Activated T-helper 1 cell treated with anti-CD3 and anti-CD28 coated beads, Interleukin-12 subunit alpha, Interleukin-12 subunit beta, Interleukin-2, Interleukin-4 antibody, amounts not matched to agents 30 ng/mL and 10 ng/mL and 1 ng/mL, durations not matched to agents 14 hours and 24 hours and 36 hours (primary cell): ENCODE data around the gene ZNF468. TPM values are rescaled to one million over a fixed set of nuclear protein-coding genes. Genes with fewer than 3 reads are reported as not detected.
"Not testable (repeated sequence)": the region's sequence is repeated elsewhere in the genome, so short reads cannot be mapped to it uniquely, and the experiment has no call there.

Source experiments
- DNase-seq: peaks from one replicate; pipeline ENCODE4 v3.0.0; 2021; ENCODE audit warnings: low spot score
- H3K27ac Mint-ChIP-seq: one replicate; pipeline ENCODE4 v1.8.0; 2021; ENCODE audit warnings: mild to moderate bottlenecking, mixed read lengths
- H3K27me3 Mint-ChIP-seq: one replicate; pipeline ENCODE4 v1.8.0; 2022; ENCODE audit warnings: mild to moderate bottlenecking, moderate library complexity, mixed read lengths; ENCODE audit not compliant: insufficient read depth
- H3K36me3 Mint-ChIP-seq: one replicate; pipeline ENCODE4 v1.8.0; 2021; ENCODE audit warnings: low read depth, mixed read lengths
- H3K4me1 Mint-ChIP-seq: one replicate; pipeline ENCODE4 v1.8.0; 2021; ENCODE audit warnings: low read depth, mixed read lengths
- H3K4me3 Mint-ChIP-seq: one replicate; pipeline ENCODE4 v1.8.0; 2021; ENCODE audit warnings: mild to moderate bottlenecking, moderate library complexity, mixed read lengths
- H3K9me3 Mint-ChIP-seq: one replicate; pipeline ENCODE4 v1.8.0; 2021; ENCODE audit warnings: mixed read lengths
- intact Hi-C: fragments of 100-400 bp; cut with micrococcal nuclease; formaldehyde crosslinking; loops from one replicate; pipeline ENCODE4 v1.15.1; 2024
- total RNA-seq: library from RNA; stranded (reverse); gene quantifications from 2 replicates; pipeline ENCODE4 v1.2.3, GENCODE V29; 2022

The ZNF468 gene
- total RNA-seq, result 16.9 and 18.6 TPM in 2 replicates

DNA sequence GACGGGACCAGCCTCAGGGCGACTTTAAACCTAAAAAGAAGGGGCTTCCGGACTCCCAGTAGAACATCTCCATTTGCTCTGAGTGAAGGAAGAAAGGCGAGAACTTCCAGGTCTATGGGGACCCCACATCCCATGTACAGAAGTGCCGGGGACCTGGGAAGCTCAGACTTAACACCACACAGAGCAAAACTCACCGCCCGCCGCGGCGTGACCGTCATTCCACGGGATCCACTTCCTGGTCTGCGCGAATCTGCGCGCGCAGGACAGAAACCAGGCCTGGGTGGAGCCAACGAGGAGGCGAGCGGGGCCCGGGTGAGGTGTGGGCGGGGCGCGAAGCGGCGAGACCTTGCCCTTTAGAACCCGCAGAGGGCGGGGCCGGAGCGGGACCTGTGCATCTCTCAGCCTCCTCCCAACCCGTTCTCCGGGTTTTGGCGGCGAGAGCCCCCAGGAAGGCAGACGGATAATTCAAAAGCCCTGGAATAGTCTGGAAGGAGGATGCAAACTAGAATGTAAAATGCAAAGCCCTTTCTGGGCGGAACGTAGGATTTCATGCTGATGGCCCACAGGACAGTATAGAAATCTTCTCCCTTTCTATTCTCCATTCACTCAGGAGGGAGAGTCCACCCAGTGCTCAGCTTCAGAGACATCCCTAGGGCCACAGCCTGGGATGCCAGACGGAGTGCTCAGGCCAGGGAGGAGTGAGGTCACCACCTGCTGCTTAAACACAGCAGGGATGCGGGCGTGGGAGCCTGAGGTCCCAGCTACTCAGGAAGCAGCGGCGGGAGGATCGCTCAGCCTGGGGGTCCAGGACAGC, at the start of gene ZNF468:
Gene ZNF468, minus strand, starts transcription at position 242 of the 814 bp plus-strand sequence. CDS start 3,347 bp downstream, outside the sequence.
- Mint-ChIP-seq H3K9me3 (peaks cover 39% of the 10 kb centered on the region), H3K27ac (peak within 1 kb of the TSS; percentile 81), H3K4me3 (peak within 1 kb of the TSS; percentile 92), H3K4me1 (peaks cover 22% of the 10 kb centered on the region), H3K36me3 (peaks cover 28% of the 10 kb centered on the region)
- intact Hi-C loops, result loop anchor here (1.0 to 2.0 kb wide), 5 partner anchors 40 to 246 kb away; partner anchors contain the start of genes ZNF160, ZNF320, ZNF611 and ZNF816
- H3K27me3 Mint-ChIP-seq, result not testable (repeated sequence)
- DNase-seq, result peak; percentile 73

DNA sequence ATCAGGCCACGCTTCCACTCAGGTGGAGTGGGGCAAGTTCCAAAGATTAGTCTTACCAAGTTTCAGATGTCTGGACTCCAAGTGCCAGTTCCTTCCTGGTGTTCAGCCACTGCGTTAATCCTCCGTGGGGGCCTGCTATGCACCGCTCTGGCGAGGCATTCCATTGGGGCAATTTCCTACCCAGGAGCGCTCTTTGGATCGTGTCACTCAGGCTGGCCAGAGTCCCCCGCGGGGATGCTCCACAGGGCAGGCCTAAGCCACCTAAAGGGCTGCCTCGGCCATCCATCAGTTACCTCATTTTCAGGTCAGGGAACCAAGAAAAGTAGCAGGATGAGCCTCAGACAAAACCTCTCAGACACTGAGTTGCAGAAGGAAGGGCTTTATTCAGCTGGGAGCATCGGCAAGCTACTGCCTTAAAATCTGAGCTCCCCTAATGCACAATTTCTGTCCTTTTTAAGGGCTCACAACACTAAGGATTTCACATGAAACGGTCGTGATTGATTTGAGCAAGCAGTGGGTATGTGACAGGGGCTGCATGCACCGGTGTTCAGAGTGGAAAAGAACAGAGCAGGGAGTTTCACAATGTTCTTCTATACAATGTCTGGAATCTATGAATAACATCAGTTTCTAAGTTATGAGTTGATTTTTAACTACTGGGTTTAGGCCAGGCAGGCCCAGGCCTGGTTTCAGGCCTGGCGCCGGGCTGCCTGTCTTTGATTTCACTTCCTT, 46.8 kb upstream of the ZNF468 start:
- H3K27ac Mint-ChIP-seq, H3K27me3 Mint-ChIP-seq, H3K4me1 Mint-ChIP-seq, H3K4me3 Mint-ChIP-seq, intact Hi-C loops, DNase-seq: not testable (repeated sequence)
- peaks cover 36% of the 10 kb centered on the region for H3K9me3 Mint-ChIP-seq
- peaks cover 28% of the 10 kb centered on the region for H3K36me3 Mint-ChIP-seq

DNA sequence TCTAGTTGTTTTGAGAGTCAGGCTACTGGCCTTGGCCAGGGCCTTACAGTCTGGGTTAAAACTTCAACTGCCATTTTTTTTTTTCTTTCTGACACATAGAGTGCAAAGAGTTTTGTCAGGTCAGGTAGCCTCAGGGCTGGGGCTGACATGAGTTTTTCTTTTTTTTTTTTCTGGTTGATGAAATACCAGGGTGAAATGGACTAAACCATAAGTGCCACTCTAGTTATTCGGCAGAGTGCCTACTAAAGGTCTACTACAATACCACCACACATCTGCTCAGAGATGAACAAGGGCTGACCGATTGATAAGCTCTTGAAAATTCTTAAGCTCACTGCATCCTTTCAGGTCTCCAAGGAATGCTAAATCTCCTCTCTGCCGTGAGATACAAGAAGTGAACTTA, 44.4 kb upstream of the ZNF468 start:
- no peaks in the 10 kb centered on the region for H3K4me1 Mint-ChIP-seq
- no peak overlapping the region for H3K4me3 Mint-ChIP-seq
- no peak for DNase-seq
- intact Hi-C loops, result no loop called here
- no peaks in the 10 kb centered on the region for H3K27me3 Mint-ChIP-seq
- peaks cover 20% of the 10 kb centered on the region for H3K36me3 Mint-ChIP-seq
- H3K27ac Mint-ChIP-seq, result no peak overlapping the region
- H3K9me3 Mint-ChIP-seq, result peaks cover 25% of the 10 kb centered on the region

DNA sequence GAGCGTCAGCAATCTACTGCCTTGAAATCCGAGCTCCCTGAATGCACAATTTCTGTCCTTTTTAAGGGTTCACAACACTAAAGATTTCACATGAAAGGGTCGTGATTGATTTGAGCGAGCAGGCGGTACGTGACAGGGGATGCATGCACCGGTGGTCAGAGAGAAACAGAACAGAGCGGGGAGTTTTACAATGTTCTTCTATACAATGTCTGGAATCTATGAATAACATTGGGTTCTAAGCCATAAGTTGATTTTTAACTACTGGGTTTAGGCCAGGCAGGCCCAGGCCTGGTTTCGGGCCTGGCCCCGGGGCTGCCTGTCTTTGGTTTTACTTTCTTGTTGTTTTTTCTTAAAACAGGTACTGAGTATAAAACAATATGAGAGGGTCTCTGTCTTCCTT, 41.2 kb upstream of the ZNF468 start:
- Mint-ChIP-seq H3K9me3 (peaks cover 12% of the 10 kb centered on the region), H3K36me3 (peaks cover 14% of the 10 kb centered on the region)
- H3K27ac Mint-ChIP-seq, DNase-seq, intact Hi-C loops, H3K4me1 Mint-ChIP-seq, H3K4me3 Mint-ChIP-seq, H3K27me3 Mint-ChIP-seq: not testable (repeated sequence)

DNA sequence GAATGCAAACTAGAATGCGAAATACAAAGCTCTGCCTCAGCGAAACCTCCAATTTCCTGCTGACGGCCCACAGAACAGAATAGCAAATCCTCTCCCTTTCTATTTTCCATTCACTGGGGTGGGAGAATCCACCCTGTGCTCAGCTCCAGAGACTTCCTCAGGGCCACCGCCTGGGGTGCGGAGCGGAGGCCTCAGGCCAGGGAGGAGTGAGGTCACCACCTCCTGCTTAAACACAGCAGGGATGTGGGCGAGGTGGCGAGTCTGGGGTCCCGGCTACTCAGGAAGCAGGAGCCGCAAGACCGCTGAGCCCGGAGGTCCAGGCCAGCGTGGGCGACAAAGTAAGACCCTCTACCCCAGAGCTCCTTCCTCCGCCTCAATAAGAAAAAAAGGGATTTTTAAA, 40.7 kb upstream of the ZNF468 start:
- intact Hi-C loops, result no loop called here
- Mint-ChIP-seq H3K4me1 (peaks cover 4% of the 10 kb centered on the region), H3K4me3 (no peak overlapping the region), H3K9me3 (peaks cover 13% of the 10 kb centered on the region), H3K27me3 (no peaks in the 10 kb centered on the region), H3K36me3 (peaks cover 15% of the 10 kb centered on the region), H3K27ac (no peak overlapping the region)
- DNase-seq, result no peak

DNA sequence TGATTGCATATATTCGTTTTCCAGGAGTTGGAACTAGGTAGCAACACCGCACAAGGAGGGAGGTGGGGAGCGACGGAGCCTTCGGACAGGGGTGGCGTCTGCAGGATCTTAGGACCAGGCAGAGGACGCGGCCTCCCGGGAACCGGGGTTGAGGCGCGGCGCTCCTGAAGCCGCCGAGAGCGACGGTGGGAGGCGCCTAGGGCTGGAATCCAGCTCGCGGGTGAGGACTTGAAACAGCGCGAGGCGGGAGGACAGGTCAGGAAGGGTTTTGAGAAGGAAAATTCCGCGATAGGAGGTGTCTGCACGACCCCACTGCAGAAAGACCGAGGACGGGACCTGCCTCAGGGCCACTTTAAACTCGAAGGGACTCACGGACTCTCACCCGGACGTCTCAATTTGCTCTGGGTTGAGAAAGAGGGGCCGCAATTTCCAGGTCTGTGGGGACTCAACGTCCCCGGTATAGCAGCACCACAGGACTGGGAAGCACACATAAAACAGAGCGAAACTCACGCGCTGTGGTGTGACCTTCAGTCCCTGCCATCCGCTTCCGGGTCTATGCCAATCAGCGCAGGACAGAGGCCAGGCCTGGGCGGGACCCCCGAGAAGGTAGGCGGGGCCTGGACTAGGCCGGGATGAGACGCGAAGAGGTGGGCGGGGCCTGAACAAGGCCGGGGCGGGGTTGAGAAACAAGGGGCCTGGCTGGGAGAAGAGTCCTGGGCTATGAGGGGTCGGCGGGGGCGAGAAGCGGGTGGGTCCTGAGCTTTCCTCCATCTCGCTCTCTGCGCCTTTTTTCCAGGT, 39.9 kb upstream of the ZNF468 start, which contains the start of gene ZNF320:
Gene ZNF320, minus strand, starts transcription at position 498 of the 798 bp plus-strand sequence. CDS start 7,380 bp downstream, outside the sequence.
- Mint-ChIP-seq H3K4me3 (peak within 1 kb of the TSS; percentile 92), H3K27me3 (no peaks in the 10 kb centered on the region), H3K27ac (peak within 1 kb of the TSS; percentile 87), H3K36me3 (peaks cover 22% of the 10 kb centered on the region), H3K9me3 (peaks cover 21% of the 10 kb centered on the region), H3K4me1 (peaks cover 4% of the 10 kb centered on the region)
- DNase-seq, result peak; percentile 90
- intact Hi-C loops, result loop anchor here (1.0 to 2.0 kb wide), 11 partner anchors 25 to 628 kb away; partner anchors contain the start of genes ZNF160, ZNF28, ZNF468 and ZNF611

DNA sequence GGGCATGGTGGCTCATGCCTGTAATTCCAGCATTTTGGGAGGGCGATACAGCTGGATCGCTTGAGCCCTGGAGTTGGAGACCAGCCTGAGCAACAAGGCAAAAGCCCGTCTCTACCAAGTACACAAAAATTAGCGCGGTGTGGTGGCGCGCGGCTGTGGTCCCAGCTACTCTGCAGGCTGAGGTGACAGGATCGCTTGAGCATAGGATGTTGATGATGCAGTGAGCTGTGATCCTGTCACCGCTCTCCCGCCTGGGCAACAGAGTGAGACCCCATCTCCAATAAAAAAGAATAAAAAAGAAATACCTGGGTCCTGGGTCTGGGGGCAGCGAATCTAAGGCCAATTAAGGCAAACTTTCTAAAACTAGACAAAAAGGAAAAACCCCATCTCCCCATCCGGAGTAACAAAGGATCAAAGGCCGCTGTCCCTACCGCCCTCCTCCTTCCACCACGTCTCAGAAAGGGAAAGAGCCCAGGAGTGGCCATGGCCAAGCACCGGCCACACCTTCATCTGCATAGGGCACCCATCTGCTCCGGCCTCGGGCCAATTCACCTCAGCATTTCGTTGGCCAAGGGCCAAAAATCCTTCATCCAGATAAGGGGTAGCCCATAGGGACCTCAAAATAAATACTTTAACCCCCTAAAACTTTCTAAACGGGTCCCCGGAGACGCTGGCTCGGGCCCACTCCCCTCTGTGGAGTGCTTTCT, 39.2 kb upstream of the ZNF468 start:
- peaks cover 4% of the 10 kb centered on the region for H3K4me1 Mint-ChIP-seq
- H3K27me3 Mint-ChIP-seq, result no peaks in the 10 kb centered on the region
- peaks cover 25% of the 10 kb centered on the region for H3K9me3 Mint-ChIP-seq
- H3K27ac Mint-ChIP-seq, result peak overlapping the region; percentile 87
- intact Hi-C loops, result loop anchor here (1.0 to 2.0 kb wide), 11 partner anchors 26 to 627 kb away; partner anchors contain the start of genes ZNF160, ZNF28, ZNF468 and ZNF611
- DNase-seq, result no peak
- H3K36me3 Mint-ChIP-seq, result peaks cover 24% of the 10 kb centered on the region
- H3K4me3 Mint-ChIP-seq, result peak overlapping the region; percentile 92

DNA sequence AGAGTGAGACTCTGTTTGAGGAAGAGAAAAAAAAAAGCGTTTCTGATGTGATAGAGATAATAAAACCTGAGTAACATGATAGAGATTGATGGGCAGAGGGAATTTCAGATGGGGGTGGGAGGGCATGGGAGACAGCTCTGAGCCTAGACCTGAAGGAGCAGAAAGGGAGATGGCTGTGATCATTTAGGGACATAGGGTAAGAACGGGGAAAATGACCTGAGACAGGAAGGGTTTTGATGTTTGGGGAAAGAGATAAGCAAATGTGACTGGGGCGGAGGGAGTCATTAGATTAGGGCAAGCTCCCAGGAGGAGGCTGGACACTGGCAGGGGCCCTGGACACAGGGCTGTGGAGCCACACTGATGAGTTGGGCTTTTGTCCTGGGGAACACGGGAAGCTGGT, 33.9 kb upstream of the ZNF468 start:
- H3K4me1 Mint-ChIP-seq, result peaks cover 4% of the 10 kb centered on the region
- H3K27me3 Mint-ChIP-seq, result no peaks in the 10 kb centered on the region
- no peak overlapping the region for H3K4me3 Mint-ChIP-seq
- peaks cover 58% of the 10 kb centered on the region for H3K36me3 Mint-ChIP-seq
- H3K9me3 Mint-ChIP-seq, result peaks cover 51% of the 10 kb centered on the region
- peak overlapping the region; percentile 24 for H3K27ac Mint-ChIP-seq
- DNase-seq, result no peak
- intact Hi-C loops, result no loop called here

DNA sequence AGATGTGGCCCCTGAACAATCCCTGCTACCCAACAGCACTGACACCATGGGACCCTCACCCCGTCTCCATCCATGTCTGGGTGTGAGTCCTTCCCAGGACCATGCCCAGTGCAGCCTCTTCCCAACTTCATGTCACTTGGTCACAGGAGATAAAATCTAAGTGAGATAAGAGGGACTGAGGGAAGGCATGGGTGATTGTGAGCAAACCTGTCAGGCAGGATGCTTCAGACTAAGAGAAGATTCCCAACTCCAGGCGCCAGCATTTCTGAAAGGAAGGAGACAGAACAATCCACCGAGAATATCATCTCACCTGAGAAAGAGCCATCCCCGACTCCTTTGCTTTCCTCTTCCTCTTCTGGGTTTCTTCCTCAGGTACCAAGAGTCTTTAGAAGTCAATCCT, 32.5 kb upstream of the ZNF468 start:
- intact Hi-C loops, result loop anchor here (2.0 kb wide), 1 partner anchor 25 kb away; no protein-coding TSS in a partner anchor
- Mint-ChIP-seq H3K27ac (no peak overlapping the region), H3K4me1 (peaks cover 3% of the 10 kb centered on the region), H3K9me3 (peaks cover 53% of the 10 kb centered on the region), H3K27me3 (no peaks in the 10 kb centered on the region), H3K36me3 (peaks cover 63% of the 10 kb centered on the region), H3K4me3 (no peak overlapping the region)
- no peak for DNase-seq

DNA sequence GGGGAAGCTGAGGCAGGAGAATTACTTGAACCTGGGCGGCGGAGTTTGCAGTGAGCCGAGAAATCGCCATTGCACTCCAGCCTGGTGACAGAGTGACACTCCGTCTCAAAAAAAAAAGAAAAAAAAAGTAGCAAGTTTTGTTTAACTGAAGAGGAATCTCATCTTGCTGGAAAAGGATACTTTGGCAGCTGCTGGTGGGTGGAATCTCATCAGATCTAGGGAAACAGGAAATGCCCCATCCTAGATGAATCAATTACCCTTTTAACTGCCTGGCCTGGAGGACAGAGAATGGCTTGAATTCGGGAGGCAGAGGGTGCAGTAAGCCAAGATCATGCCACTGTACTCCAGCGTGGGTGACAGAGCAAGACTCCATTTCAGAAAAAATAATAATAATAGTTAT, 31.7 kb upstream of the ZNF468 start:
- Mint-ChIP-seq H3K27ac (no peak overlapping the region), H3K4me3 (no peak overlapping the region), H3K36me3 (peaks cover 67% of the 10 kb centered on the region), H3K4me1 (no peaks in the 10 kb centered on the region), H3K27me3 (no peaks in the 10 kb centered on the region), H3K9me3 (peaks cover 61% of the 10 kb centered on the region)
- intact Hi-C loops, result loop anchor here (2.0 kb wide), 1 partner anchor 26 kb away; no protein-coding TSS in a partner anchor
- DNase-seq, result no peak

DNA sequence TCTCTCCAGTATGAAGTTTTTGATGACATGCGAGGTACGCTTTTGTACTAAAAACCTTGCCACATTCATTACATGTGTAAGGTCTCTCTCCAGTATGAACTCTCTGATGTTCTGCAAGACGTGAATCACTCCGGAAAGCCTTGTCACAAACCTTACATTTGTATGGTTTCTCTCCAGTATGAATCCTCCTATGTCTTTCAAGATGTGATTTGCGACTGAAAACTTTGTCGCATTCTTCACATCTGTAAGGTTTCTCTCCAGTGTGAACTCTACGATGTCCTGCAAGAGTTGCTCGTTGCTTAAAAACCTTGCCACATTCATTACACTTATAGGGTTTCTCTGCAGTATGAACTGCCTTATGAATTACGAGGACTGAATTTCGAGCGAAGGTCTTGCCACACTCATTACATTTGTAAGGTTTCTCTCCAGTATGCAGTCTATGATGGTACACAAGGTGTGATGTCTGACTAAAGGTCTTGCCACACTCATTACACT, 23.5 kb upstream of the ZNF468 start:
- Mint-ChIP-seq H3K9me3 (peaks cover 72% of the 10 kb centered on the region), H3K27me3 (no peaks in the 10 kb centered on the region), H3K4me1 (no peaks in the 10 kb centered on the region), H3K36me3 (peaks cover 63% of the 10 kb centered on the region), H3K27ac (no peak overlapping the region), H3K4me3 (no peak overlapping the region)
- DNase-seq, result no peak
- intact Hi-C loops, result no loop called here

DNA sequence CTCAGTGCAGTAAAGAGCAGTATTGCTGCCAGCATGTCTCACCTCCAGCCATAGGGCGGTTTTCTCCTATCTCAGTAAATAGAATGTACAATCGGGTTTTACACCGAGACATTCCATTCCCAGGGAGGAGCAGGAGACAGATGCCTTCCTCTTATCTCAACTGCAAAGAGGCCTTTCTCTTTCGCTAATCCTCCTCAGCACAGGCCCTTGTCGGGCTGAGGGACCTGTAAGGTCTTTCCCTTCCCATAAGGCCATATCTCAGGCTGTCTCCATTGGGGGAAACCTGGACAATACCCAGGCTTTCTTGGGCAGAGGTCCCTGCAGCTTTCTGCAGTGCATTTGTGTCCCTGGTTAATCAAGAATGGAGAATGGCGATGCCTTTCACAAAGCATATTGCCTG, 15.6 kb upstream of the ZNF468 start:
- H3K27ac Mint-ChIP-seq, H3K36me3 Mint-ChIP-seq, intact Hi-C loops, DNase-seq, H3K27me3 Mint-ChIP-seq, H3K4me3 Mint-ChIP-seq, H3K4me1 Mint-ChIP-seq: not testable (repeated sequence)
- peaks cover 73% of the 10 kb centered on the region for H3K9me3 Mint-ChIP-seq
